PFSK-1 (cell line): ENCODE results near the gene KIAA0408.

Source experiments
- POLR2AphosphoS5 ChIP-seq: IDR thresholded peaks from 2 replicates; pipeline ENCODE4 v1.6.1; 2012; ENCODE audit warnings: low read depth, mild to moderate bottlenecking, control low read depth, low read length, moderate library complexity
- REST ChIP-seq, 2 experiments: IDR thresholded peaks; 2 replicates each; pipeline versions ENCODE4 v1.6.1 to v1.8.0; 2011 to 2012; ENCODE audit warnings: low read depth in 2 of 2, low read length in 2 of 2, control low read depth in 1 of 2, inconsistent platforms in 1 of 2, mild to moderate bottlenecking in 1 of 2, moderate library complexity in 1 of 2; ENCODE audit not compliant: insufficient read depth in 1 of 2
- SIN3A ChIP-seq: IDR thresholded peaks from 2 replicates; pipeline ENCODE4 v1.6.1; 2012; ENCODE audit warnings: mild to moderate bottlenecking, low read length, moderate library complexity, borderline replicate concordance; ENCODE audit not compliant: insufficient read depth

GRCh38 chr6:127464881-127465459 lies 5.8 kb upstream of the KIAA0408 start:
- TF ChIP-seq POLR2AphosphoS5: no peak
- TF ChIP-seq SIN3A: no peak
- TF ChIP-seq REST (IDR thresholded peaks at IDR 0.05; ENCODE audit: insufficient read depth in 1 of 2, low read depth in 2 of 2, low read length in 2 of 2): no peak
